ENCODE results near the gene TTC33.
A peak's percentile ranks its signal among the peaks of the same experiment; 100 is the strongest.

The TTC33 gene

DNA sequence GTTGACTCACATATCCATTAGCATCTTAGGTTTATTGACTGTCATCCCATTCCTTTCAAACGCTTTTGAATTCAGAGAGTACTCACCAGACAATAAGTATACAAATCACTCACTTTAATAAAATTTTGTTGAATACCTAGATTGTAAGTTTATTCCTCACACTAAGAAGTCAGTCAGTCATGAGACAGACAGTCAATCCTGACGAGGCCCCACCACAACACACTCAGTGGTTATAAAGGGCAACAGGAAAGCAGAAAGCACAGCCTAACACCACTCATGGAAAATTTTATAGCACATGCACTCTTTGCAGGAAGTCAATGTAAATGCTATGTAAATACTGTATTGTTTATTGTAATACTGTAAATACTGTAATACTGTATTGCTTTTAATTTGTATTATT lies 252.3 kb downstream of the TTC33 start:
- no peak for DNase-seq

DNA sequence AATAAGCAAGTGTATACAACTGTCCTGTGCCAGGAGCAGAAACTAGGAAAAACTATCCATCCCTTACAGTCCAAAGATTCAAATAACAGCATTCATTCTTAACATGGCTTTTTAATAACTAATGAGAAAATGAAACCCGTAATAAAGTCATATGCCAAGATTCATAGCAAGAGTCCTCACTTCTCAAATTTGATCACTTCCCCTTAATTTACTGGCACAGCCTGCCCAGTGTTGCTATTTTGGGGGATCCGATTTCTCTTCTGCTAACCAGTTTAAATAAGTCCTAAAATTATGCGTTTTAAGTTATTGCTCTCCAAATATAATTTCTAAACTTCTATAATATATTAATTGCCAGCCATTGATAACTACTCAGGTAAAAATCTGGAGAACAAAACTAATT lies 253.0 kb downstream of the TTC33 start:
- no peak for DNase-seq

DNA sequence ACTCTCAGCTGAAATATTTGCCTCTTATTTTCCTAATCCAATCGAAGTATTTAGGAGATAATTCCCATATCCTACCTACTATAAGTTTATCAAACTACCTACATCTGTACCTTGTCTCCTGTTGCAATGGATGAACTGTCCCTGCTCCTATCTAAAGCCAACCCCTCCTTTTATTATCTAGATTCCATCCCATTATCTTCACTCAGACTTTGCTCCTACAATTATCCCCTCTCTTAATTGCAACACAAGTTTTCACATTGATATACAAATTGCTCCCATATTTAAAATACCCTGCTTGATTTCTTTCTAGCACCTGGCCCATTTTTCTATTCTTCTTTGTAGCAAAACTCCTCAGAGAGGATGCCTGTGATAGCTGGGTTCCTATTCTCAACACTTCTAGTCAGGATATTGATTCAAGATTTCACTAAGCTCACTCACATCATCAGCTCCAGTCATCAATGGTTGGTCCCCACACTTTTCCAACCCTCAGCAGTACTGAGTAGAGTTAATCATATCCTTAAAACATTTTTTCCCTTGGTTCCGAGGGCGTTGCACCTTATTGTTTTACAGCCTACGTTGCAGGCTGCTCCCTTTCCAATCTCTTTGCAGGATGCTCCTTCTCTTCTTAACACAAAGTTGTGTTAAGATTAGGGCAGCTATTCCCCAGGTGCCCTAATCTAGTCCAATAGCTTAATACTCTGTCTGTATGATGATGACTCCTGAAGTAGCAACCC lies 253.9 kb downstream of the TTC33 start:
- DNase-seq, result no peak

GRCh38 chr5:40499518-40500273 lies 256.1 kb downstream of the TTC33 start:
- DNase-seq, result no peak

- no peak for DNase-seq
Observed at GRCh38 chr5:40499007-40499406, 256.8 kb downstream of the TTC33 start.

DNA sequence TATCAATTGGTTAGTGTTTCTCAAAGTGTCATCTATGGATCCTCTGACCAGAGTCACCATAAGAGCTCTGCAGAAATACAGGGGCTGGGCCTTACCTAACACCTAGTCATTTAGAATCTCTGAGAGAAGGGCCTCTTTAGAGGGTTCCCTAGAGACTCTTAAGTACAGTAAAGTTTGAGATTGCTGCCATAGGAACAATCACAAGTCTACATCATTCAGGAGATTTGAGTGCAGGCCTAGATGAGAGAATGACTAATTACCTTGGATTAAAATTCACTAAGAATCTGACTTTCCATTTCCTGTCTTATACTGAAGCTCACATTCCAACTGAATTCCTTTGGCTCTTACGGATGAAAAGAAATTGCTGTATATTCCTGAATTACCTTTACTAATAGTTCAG lies 258.2 kb downstream of the TTC33 start:
- no peak for DNase-seq

GRCh38 chr5:40495237-40495635 lies 260.5 kb downstream of the TTC33 start:
- no peak for DNase-seq

DNA sequence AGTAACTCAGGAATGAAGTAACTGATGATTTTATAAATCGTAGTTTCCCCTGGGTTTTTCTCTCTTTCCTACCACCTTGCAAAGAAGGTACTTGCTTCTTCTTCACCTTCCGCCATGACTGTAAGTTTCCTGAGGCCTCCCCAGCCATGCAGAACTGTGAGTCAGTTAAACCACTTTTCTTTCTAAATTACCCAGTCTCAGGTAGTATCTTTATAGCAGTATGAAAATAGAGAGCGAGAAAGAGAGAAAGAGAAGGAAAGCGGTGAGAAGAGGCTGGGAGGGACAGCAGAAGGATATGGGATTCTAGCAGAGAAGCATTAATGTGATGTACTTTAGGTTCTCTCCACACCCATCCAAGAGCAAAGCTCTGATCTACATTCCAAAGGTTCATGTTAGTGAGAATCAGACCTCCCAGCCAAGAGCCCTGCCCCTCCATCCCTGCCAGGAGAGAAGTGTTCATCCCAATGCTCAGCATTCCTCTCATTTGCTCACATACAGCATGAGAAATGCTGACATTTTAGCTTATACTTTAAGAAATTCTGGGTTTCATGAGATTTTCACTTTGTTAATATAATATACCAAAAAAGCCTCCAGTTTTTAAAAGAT lies 261.0 kb downstream of the TTC33 start:
- DNase-seq, result no peak

- DNase-seq, result no peak
Observed at GRCh38 chr5:40492056-40492455, 263.7 kb downstream of the TTC33 start.

GRCh38 chr5:40491644-40492043 lies 264.1 kb downstream of the TTC33 start:
- no peak for DNase-seq

GRCh38 chr5:40490464-40491111 lies 265.2 kb downstream of the TTC33 start:
- no peak for DNase-seq

DNA sequence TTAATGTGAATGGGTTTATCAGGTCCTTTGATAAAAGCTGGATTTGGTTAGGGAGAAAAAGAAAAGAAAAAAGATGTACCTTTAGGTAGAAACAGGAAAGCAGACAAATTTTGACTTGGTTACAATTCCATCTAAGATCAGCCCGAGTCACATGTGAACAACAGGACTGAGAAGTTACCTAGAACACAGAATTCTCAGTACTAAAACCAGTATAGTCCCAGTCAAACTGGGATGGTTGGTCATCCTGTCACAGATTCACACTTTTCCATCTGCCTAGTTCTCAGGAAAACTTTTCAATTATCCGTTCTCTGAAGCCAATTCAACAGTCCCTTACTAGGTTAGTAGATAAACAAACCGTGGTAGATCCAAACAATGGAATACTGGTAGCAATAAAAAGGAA lies 266.3 kb downstream of the TTC33 start:
- no peak for DNase-seq

- peak; percentile 22 for DNase-seq
Observed at GRCh38 chr5:40486437-40487275, 269.1 kb downstream of the TTC33 start.

DNA sequence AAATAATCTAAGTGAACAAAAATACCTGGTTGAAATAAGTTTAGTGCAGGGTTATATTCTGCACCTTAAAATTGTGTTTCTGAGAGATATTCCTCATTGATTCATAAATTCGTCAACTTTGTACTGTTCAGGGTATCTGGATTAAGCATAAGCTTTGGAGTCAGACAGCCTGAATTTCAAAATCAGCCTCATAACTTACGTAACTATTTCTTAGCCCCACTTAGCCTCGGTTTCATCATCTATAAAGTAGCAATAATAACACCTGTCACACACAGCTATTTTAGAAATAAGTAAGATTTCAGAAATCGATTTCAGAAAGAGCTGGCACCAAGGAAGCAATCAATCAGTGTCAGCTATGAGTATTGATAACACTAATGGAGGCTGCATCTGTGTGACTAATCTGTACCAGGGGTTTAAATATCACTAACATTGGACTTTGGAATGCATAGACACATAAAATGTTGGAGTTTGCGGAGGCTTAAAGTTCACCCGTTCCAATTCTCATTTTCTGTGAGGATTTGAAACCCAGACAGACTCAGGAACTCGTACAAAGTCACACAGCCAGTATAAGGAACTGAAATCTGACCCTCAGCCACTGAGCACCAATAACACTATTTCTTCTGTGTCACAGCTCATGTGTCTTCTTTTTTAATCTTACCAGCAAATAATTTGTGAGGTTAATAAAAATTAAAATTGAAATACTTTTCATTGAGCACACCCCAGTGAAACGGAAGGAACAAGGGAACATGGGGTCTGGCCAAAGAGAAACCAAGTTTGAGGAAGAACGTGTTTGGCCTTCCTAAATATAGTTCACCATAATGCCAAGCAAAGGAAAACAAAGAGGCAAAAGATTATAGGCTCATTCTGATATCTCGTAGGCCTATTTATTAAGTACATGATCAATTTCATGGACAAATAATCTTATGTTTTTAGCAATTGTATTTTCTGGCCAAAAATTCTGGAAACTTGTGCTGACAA lies 270.5 kb downstream of the TTC33 start:
- no peak for DNase-seq

GRCh38 chr5:40484495-40484894 lies 271.3 kb downstream of the TTC33 start:
- no peak for DNase-seq

DNA sequence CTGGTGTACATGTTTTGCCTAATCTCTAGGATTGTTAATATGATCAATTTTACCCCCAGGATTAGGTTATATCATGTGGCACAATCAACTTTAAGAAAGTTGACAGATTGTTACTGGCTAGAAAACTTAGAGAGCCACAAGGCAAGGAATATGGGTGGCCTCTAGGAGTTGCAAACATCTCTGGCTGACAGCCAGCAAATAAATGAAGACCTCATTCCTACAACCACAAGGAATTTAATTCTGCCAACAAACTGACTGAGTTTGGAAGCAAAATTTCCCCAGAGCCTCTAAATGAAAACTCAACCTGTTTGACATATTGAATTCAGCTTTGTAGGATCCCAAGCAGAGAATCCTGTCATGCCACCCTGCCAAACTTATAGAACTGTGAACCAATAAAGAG lies 272.4 kb downstream of the TTC33 start:
- DNase-seq, result no peak

GRCh38 chr5:40481241-40481640 lies 274.5 kb downstream of the TTC33 start:
- DNase-seq, result no peak

DNA sequence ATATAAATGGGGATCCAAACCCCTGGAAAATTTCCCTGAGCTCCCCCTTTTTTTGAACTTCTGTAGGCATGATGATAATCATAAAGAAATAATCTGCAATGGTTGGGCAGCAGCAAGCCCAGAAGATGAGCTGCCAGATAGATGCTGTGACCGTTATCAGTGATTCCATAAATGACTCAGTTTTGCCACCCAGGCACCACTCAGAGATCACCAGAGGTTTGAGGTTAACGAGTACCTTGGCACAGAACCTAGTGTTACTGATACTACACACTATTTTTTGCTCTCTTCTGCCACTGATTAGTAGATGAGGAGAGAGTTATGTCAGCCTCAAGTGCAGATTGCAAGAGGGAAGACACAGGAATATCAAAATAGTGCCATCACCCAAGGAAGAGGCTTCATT lies 275.4 kb downstream of the TTC33 start:
- DNase-seq, result no peak

DNA sequence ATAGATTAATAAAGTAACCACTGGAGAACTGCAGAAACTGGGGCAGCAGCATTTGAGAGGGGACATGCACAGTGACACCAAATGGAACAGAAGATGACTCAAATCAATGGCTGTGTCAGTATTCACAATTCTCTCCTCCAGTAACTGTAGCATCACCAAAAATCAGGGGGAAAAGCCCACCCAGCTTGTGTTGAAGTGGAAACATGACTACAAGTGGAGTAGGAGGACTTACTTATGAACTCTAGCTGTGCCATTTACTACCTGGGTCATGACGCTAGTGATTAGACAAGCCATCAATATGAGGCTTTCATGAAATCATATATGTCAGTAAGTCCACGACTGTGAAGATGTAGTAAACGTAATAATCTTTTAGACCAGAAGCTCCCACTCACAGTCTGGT lies 275.8 kb downstream of the TTC33 start:
- DNase-seq, result no peak

GRCh38 chr5:40478766-40479165 lies 277.0 kb downstream of the TTC33 start:
- DNase-seq, result no peak

- no peak for DNase-seq
Observed at GRCh38 chr5:40477856-40478546, 277.8 kb downstream of the TTC33 start.
